Measurements from ENCODE around the gene MAMDC4.

The MAMDC4 gene

GRCh38 chr9:136900988-136901515 lies 48.9 kb downstream of the MAMDC4 start:
- H3K27me3 ChIP-seq (ENCODE audit: insufficient read depth, low read length, poor library complexity, severe bottlenecking): no peaks in the 10 kb centered on the region
- no peaks in the 10 kb centered on the region for H3K9me2 ChIP-seq (replicated peaks; ENCODE audit: low read depth, low read length)
- H3K36me3 ChIP-seq (ENCODE audit: insufficient read depth, low read length): peaks cover 64% of the 10 kb centered on the region; the same call in 1 of the 2 replicates
- H3K9me3 ChIP-seq (ENCODE audit: insufficient read depth, low read depth, low read length): no peaks in the 10 kb centered on the region
- no peak overlapping the region for H3K4me3 ChIP-seq (ENCODE audit: low read length, poor library complexity, severe bottlenecking)
- no peak overlapping the region for H2AFZ ChIP-seq (ENCODE audit: low read length)
- H3F3A ChIP-seq (ENCODE audit: low read depth): no peaks in the 10 kb centered on the region
- no peak for TF ChIP-seq EZH2phosphoT487 (IDR thresholded peaks at IDR 0.05; ENCODE audit: borderline replicate concordance)
- TF ChIP-seq, protein P1, sequence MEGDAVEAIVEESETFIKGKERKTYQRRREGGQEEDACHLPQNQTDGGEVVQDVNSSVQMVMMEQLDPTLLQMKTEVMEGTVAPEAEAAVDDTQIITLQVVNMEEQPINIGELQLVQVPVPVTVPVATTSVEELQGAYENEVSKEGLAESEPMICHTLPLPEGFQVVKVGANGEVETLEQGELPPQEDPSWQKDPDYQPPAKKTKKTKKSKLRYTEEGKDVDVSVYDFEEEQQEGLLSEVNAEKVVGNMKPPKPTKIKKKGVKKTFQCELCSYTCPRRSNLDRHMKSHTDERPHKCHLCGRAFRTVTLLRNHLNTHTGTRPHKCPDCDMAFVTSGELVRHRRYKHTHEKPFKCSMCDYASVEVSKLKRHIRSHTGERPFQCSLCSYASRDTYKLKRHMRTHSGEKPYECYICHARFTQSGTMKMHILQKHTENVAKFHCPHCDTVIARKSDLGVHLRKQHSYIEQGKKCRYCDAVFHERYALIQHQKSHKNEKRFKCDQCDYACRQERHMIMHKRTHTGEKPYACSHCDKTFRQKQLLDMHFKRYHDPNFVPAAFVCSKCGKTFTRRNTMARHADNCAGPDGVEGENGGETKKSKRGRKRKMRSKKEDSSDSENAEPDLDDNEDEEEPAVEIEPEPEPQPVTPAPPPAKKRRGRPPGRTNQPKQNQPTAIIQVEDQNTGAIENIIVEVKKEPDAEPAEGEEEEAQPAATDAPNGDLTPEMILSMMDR (conservative IDR thresholded peaks at IDR 0.05; ENCODE audit: low read length): no peak
- peaks cover 29% of the 10 kb centered on the region; the same call in 1 of the 2 replicates for H3K79me2 ChIP-seq (ENCODE audit: insufficient read depth, low read length)
- H3K4me1 ChIP-seq (ENCODE audit: insufficient read depth, low read length, poor library complexity, severe bottlenecking): no peaks in the 10 kb centered on the region
- H4K20me1 ChIP-seq (ENCODE audit: insufficient read depth, low read length, poor library complexity, severe bottlenecking): peaks cover 28% of the 10 kb centered on the region
- no peak overlapping the region for H3K4me2 ChIP-seq (ENCODE audit: low read depth, low read length, poor library complexity, severe bottlenecking)
- H3K9ac ChIP-seq (ENCODE audit: low read depth, low read length, poor library complexity, severe bottlenecking): no peak overlapping the region

GRCh38 chr9:136901516-136902258 lies 49.5 kb downstream of the MAMDC4 start:
- no peaks in the 10 kb centered on the region for H3K9me3 ChIP-seq (ENCODE audit: insufficient read depth, low read depth, low read length)
- H3K36me3 ChIP-seq (ENCODE audit: insufficient read depth, low read length): peaks cover 68% of the 10 kb centered on the region; the same call in 1 of the 2 replicates
- TF ChIP-seq, protein P1 (conservative IDR thresholded peaks at IDR 0.05; ENCODE audit: low read length): no peak
- TF ChIP-seq EZH2phosphoT487 (IDR thresholded peaks at IDR 0.05; ENCODE audit: borderline replicate concordance): no peak
- no peak overlapping the region for H3K4me3 ChIP-seq (ENCODE audit: low read length, poor library complexity, severe bottlenecking)
- no peak overlapping the region for H3K9ac ChIP-seq (ENCODE audit: low read depth, low read length, poor library complexity, severe bottlenecking)
- peaks cover 24% of the 10 kb centered on the region; the same call in 1 of the 2 replicates for H3K79me2 ChIP-seq (ENCODE audit: insufficient read depth, low read length)
- H3K9me2 ChIP-seq (replicated peaks; ENCODE audit: low read depth, low read length): no peaks in the 10 kb centered on the region
- H3K27me3 ChIP-seq (ENCODE audit: insufficient read depth, low read length, poor library complexity, severe bottlenecking): no peaks in the 10 kb centered on the region
- H2AFZ ChIP-seq (ENCODE audit: low read length): no peak overlapping the region
- H4K20me1 ChIP-seq (ENCODE audit: insufficient read depth, low read length, poor library complexity, severe bottlenecking): peaks cover 25% of the 10 kb centered on the region
- no peaks in the 10 kb centered on the region for H3K4me1 ChIP-seq (ENCODE audit: insufficient read depth, low read length, poor library complexity, severe bottlenecking)
- no peak overlapping the region for H3K4me2 ChIP-seq (ENCODE audit: low read depth, low read length, poor library complexity, severe bottlenecking)
- H3F3A ChIP-seq (ENCODE audit: low read depth): no peaks in the 10 kb centered on the region

GRCh38 chr9:136902259-136902821 lies 50.2 kb downstream of the MAMDC4 start:
- Histone ChIP-seq H3K4me3 (ENCODE audit: low read length, poor library complexity, severe bottlenecking) (no peak overlapping the region), H3K9me3 (ENCODE audit: insufficient read depth, low read depth, low read length) (no peaks in the 10 kb centered on the region), H2AFZ (ENCODE audit: low read length) (no peak overlapping the region), H3K36me3 (ENCODE audit: insufficient read depth, low read length) (peaks cover 74% of the 10 kb centered on the region; the same call in 1 of the 2 replicates), H3F3A (ENCODE audit: low read depth) (no peaks in the 10 kb centered on the region), H3K9ac (ENCODE audit: low read depth, low read length, poor library complexity, severe bottlenecking) (no peak overlapping the region), H3K9me2 (replicated peaks; ENCODE audit: low read depth, low read length) (no peaks in the 10 kb centered on the region), H3K4me1 (ENCODE audit: insufficient read depth, low read length, poor library complexity, severe bottlenecking) (no peaks in the 10 kb centered on the region), H3K27me3 (ENCODE audit: insufficient read depth, low read length, poor library complexity, severe bottlenecking) (no peaks in the 10 kb centered on the region), H3K79me2 (ENCODE audit: insufficient read depth, low read length) (peaks cover 17% of the 10 kb centered on the region; the same call in 1 of the 2 replicates), H3K4me2 (ENCODE audit: low read depth, low read length, poor library complexity, severe bottlenecking) (no peak overlapping the region), H4K20me1 (ENCODE audit: insufficient read depth, low read length, poor library complexity, severe bottlenecking) (peaks cover 22% of the 10 kb centered on the region)
- TF ChIP-seq EZH2phosphoT487 (IDR thresholded peaks at IDR 0.05; ENCODE audit: borderline replicate concordance): no peak
- TF ChIP-seq, protein P1 (conservative IDR thresholded peaks at IDR 0.05; ENCODE audit: low read length): no peak
